ENCODE measurements around the gene HAAO. TPM values are rescaled to one million over a fixed set of nuclear protein-coding genes. Genes with fewer than 3 reads are reported as not detected.
"Not testable (repeated sequence)": the region's sequence is repeated elsewhere in the genome, so short reads cannot be mapped to it uniquely, and the experiment has no call there.

Gene HAAO
- total RNA-seq, 2 donors from 2014 or later, result 25.3 to 33.7 TPM

DNA sequence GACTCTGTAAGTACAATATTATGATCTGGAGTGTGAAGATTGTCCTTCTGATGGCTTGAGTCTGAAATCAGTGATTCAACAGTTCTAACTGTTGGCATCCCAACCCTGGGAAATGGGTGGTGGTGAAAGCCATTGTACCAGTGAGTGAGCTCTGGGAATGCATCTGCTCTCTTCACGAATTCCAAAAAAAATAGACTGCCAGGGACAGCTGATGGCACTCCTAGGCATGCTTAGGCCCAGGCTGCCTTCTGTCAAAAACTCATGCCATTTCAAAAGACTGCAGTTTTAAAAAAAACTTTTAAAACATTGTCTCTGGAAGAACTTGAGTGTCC, 48.8 kb downstream of the HAAO start:
- H3K4me1 ChIP-seq (ENCODE audit: control insufficient read depth in 1 of 2, low read depth in 2 of 2), result no peaks in the 10 kb centered on the region

DNA sequence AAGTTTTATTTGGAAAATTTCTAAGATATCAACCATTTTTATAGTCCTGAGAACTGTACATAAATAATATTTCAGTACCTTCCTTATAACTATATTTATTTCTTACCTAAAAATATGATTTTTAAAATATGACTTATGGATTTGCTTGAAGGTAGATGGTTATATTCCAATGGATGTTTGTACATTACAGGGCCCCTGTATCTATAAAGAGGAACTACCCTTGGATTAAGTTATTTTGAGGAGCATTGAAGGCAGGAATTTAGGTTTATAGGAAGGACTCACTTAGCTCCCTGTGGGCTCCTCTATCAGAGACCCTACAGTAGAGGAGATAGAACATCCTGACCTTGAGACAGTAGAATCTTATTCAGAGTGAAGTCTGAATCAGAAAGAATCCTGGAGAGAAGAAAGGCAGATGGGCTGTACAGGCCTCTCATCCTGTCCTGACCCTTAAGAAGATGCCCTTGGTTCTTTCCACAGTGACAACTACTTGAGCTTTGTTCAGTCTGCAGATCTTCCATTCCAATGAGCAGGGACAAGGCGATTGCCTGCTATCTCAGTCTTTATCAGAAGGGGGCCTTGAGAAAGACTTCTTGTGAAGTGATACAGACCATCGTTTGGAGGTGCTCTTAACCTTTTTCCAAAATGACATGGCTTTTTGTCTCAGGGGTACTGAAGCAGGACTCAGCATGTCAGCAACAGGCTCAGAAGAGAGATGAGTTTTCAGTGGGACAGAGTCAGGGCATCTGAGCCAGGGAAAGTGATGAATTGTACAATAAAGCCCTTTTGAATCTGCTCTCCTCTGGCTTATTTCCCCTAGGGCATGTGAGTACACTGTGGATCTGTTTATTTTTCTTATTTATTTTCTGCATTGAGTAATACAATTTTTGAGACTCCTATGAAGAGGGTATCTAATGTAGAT, 49.4 kb downstream of the HAAO start:
- TF ChIP-seq, protein P1, sequence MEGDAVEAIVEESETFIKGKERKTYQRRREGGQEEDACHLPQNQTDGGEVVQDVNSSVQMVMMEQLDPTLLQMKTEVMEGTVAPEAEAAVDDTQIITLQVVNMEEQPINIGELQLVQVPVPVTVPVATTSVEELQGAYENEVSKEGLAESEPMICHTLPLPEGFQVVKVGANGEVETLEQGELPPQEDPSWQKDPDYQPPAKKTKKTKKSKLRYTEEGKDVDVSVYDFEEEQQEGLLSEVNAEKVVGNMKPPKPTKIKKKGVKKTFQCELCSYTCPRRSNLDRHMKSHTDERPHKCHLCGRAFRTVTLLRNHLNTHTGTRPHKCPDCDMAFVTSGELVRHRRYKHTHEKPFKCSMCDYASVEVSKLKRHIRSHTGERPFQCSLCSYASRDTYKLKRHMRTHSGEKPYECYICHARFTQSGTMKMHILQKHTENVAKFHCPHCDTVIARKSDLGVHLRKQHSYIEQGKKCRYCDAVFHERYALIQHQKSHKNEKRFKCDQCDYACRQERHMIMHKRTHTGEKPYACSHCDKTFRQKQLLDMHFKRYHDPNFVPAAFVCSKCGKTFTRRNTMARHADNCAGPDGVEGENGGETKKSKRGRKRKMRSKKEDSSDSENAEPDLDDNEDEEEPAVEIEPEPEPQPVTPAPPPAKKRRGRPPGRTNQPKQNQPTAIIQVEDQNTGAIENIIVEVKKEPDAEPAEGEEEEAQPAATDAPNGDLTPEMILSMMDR (IDR thresholded peaks at IDR 0.05), result no peak
- H3K36me3 ChIP-seq, result no peaks in the 10 kb centered on the region

More for the DNA sequence above, 48.8 kb downstream of the HAAO start:
- Histone ChIP-seq H3K27me3 (replicated peaks; ENCODE audit: insufficient read depth) (no peaks in the 10 kb centered on the region), H3K4me3 (no peak overlapping the region), H3K27ac (no peak overlapping the region), H3K36me3 (no peaks in the 10 kb centered on the region), H3K9me3 (no peaks in the 10 kb centered on the region)
- TF ChIP-seq, protein P1 (IDR thresholded peaks at IDR 0.05), result no peak
- ATAC-seq (ENCODE audit: insufficient number of reproducible peaks, low FRiP score, low read depth) (no peak), DNase-seq (ENCODE audit: low spot score) (no peak)

DNA sequence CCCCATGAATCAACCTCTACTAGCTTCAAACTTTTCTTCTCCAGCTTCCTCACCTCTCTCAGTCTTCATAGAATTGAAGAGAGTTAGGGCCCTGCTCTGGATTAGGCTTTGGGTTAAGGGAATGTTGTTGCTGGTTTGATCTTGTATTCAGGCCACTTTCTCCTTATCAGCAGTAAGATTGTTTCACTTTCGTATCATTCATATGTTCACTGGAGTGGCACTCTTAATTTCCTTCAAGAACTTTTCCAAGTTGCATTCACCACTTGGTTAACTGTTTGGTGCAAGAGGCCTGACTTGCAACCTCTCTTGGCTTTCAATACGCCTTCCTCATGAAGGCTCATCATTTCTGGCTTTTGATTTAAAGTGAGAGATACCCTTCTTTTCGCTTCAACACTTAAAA, 51.2 kb downstream of the HAAO start:
- Histone ChIP-seq H3K9me3 (no peaks in the 10 kb centered on the region), H3K4me1 (ENCODE audit: control insufficient read depth in 1 of 2, low read depth in 2 of 2) (no peaks in the 10 kb centered on the region), H3K4me3 (no peak overlapping the region), H3K27me3 (replicated peaks; ENCODE audit: insufficient read depth) (no peaks in the 10 kb centered on the region), H3K27ac (no peak overlapping the region), H3K36me3 (peaks cover 6% of the 10 kb centered on the region)
- ATAC-seq (ENCODE audit: insufficient number of reproducible peaks, low FRiP score, low read depth), result no peak
- DNase-seq (ENCODE audit: low spot score), result no peak
- TF ChIP-seq, protein P1 (IDR thresholded peaks at IDR 0.05), result no peak

More for the DNA sequence above, 49.4 kb downstream of the HAAO start:
- Histone ChIP-seq H3K27ac (no peak overlapping the region), H3K27me3 (replicated peaks; ENCODE audit: insufficient read depth) (no peaks in the 10 kb centered on the region), H3K9me3 (no peaks in the 10 kb centered on the region), H3K4me1 (ENCODE audit: control insufficient read depth in 1 of 2, low read depth in 2 of 2) (no peaks in the 10 kb centered on the region), H3K4me3 (no peak overlapping the region)
- ATAC-seq (ENCODE audit: insufficient number of reproducible peaks, low FRiP score, low read depth) (no peak), DNase-seq (ENCODE audit: low spot score) (no peak)

DNA sequence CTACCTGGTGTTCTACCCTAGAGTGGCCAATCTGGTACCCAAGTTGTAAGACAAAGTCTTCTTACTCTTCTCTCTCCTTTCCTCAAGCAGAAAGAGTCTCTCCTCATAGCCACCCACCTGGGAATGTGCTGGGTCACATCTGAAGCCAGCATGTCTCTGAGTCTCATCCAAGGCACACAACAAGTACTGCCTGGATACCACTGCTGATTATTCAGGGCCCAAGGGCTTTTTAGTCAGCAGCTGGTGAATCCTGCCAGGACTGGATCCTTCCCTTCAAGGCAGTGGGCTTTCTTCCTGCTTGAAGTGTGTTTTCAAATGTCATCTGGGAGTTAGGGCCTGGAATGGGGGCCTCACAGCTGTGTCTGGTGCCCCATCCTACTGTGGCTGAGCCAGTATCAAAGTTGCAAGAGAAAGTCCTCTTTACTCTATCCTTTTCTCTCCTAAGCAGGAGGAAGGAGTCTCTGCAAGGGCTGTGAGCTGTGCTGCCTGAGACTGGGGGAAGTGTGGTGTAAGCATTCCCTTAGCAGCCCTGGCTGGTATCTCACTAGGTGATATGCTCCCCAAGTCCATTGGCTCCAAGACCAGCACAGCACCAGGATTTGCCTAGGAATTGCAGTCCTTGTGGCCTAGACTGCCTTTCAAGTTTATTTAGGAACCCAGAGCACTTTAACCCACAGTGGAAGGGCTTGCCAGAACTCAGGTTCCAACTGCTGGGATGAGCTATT, 55.6 kb downstream of the HAAO start:
- no peaks in the 10 kb centered on the region for H3K4me1 ChIP-seq (ENCODE audit: control insufficient read depth in 1 of 2, low read depth in 2 of 2)
- H3K27ac ChIP-seq, result no peak overlapping the region
- H3K9me3 ChIP-seq, result no peaks in the 10 kb centered on the region
- peaks cover 6% of the 10 kb centered on the region for H3K36me3 ChIP-seq
- TF ChIP-seq, protein P1 (IDR thresholded peaks at IDR 0.05), result no peak
- ATAC-seq (ENCODE audit: insufficient number of reproducible peaks, low FRiP score, low read depth) (no peak), DNase-seq (ENCODE audit: low spot score) (no peak)
- no peak overlapping the region for H3K4me3 ChIP-seq
- no peaks in the 10 kb centered on the region for H3K27me3 ChIP-seq (replicated peaks; ENCODE audit: insufficient read depth)

DNA sequence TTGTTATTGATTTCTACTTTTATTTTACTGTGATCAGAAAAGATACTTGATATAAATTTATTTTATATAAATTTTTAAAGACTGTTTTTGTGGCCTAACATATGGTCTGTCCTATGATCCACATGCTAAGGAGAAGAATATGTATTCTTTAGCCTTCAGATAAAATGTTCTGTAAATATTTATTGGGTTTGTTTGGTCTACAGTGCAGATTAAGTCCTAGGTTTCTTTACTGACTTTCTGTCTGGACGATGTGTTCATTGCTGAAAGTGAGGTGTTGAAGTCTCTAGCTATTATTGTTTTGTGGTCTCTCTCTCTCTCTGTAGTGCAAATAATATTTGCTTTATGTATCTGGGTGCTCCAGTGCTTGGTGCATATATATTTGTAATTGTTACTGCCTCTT, 58.5 kb downstream of the HAAO start:
- ATAC-seq (ENCODE audit: insufficient number of reproducible peaks, low FRiP score, low read depth), result no peak
- DNase-seq (ENCODE audit: low spot score), result no peak
- TF ChIP-seq, protein P1 (IDR thresholded peaks at IDR 0.05), result no peak
- Histone ChIP-seq H3K27ac (no peak overlapping the region), H3K27me3 (replicated peaks; ENCODE audit: insufficient read depth) (no peaks in the 10 kb centered on the region), H3K36me3 (peaks cover 6% of the 10 kb centered on the region), H3K4me1 (ENCODE audit: control insufficient read depth in 1 of 2, low read depth in 2 of 2) (peaks cover 0 to 4% of the 10 kb centered on the region in 2 donors), H3K9me3 (no peaks in the 10 kb centered on the region), H3K4me3 (no peak overlapping the region)

DNA sequence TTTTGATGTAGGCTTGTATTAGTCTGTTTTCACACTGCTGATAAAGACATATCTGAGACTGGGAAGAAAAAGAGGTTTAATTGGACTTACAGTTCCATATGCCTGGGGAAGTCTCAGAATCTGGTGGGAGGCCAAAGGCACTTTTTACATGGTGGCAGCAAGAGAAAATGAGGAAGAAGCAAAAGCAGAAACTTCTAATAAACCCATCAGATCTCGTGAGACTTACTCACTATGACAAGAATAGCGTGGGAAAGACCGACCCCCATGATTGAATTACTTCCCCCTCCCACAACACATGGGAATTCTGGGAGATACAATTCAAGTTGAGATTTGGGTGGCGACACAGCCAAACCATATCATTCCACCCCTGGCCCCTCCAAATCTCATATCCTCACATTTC, 61.1 kb downstream of the HAAO start:
- not testable (repeated sequence) for H3K9me3 ChIP-seq; H3K36me3 ChIP-seq; DNase-seq (ENCODE audit: low spot score); H3K4me1 ChIP-seq (ENCODE audit: control insufficient read depth in 1 of 2, low read depth in 2 of 2); H3K4me3 ChIP-seq; ATAC-seq (ENCODE audit: insufficient number of reproducible peaks, low FRiP score, low read depth); H3K27me3 ChIP-seq (replicated peaks; ENCODE audit: insufficient read depth); H3K27ac ChIP-seq
